Testis (tissue), 2 donors: ENCODE measurements around the gene YIF1A.

Source experiments
- CTCF ChIP-seq, 3 experiments: fragments of 450-650 bp in 2 of 3; fragments of 200-600 bp in 1 of 3; sonication (generic) in 1 of 3; IDR thresholded peaks; one replicate each; pipeline ENCODE4 v1.5.1; 2016 to 2019; ENCODE audit warnings: antibody characterized with exemption in 3 of 3, mild to moderate bottlenecking in 2 of 3, moderate library complexity in 1 of 3
- POLR2A ChIP-seq: fragments of 450-650 bp; IDR thresholded peaks from one replicate; pipeline ENCODE4 v1.6.1; 2017; ENCODE audit warnings: antibody characterized with exemption, mild to moderate bottlenecking, moderate library complexity

DNA sequence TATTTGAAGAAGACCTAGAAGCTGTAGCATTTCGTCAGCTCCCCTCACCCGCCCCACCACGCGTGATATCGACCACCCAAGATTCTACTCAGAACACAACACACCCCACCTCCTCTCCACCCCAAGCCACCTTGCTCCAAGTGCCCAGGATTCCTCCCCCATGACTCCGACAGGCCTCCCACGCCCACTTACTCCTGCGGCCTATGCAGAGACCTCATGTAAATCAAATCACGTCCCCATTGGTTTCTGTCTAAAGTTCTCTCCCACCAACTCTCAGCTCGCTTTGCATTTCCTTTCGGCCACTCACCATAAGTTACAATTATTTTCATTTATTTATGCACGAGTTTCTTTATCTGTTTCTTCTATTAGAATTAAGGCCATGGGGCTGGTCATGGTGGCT, 13.7 kb upstream of the YIF1A start:
- TF ChIP-seq POLR2A, result no peak
- TF ChIP-seq CTCF (IDR thresholded peaks at IDR 0.05), result no peak
